ENCODE data around the gene IL24. TPM values are rescaled to one million over a fixed set of nuclear protein-coding genes. Genes with fewer than 3 reads are reported as not detected.

IL24 gene, protein sequence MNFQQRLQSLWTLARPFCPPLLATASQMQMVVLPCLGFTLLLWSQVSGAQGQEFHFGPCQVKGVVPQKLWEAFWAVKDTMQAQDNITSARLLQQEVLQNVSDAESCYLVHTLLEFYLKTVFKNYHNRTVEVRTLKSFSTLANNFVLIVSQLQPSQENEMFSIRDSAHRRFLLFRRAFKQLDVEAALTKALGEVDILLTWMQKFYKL
- polyA plus RNA-seq (2013, experiment 1 of 2) = not detected
- not detected for polyA plus RNA-seq (2013, experiment 2 of 2)

GRCh38 chr1:206897175-206897574 lies at the start of gene IL24:
TSS of gene IL24 (plus strand) at chr1:206897443. CDS start at chr1:206897833, 390 bp downstream.
- no peak within 1 kb of the TSS for H2BK120ac ChIP-seq (ENCODE audit: low read depth, low read length)
- no peak within 1 kb of the TSS for H3K18ac ChIP-seq (ENCODE audit: low read length)
- no peak within 1 kb of the TSS for H2BK12ac ChIP-seq (ENCODE audit: low read length)
- no peak within 1 kb of the TSS for H4K8ac ChIP-seq (ENCODE audit: low read depth, low read length)
- no peak within 1 kb of the TSS for H2AK5ac ChIP-seq (ENCODE audit: low read depth, low read length)
- H2BK5ac ChIP-seq (ENCODE audit: low read length) = no peak within 1 kb of the TSS
- H4K91ac ChIP-seq (ENCODE audit: low read depth, low read length, poor library complexity) = no peak within 1 kb of the TSS
- peaks cover 0 to 10% (median 0%) of the 10 kb centered on the region in 3 experiments for H3K27me3 ChIP-seq (ENCODE audit: control insufficient read depth in 3 of 3, insufficient read depth in 3 of 3, low read depth in 1 of 3, low read length in 3 of 3)
- H3K14ac ChIP-seq (ENCODE audit: low read length) = no peak within 1 kb of the TSS
- no peak within 1 kb of the TSS for H3K4me3 ChIP-seq (ENCODE audit: low read length in 2 of 2)
- no peak within 1 kb of the TSS for H3K23ac ChIP-seq (ENCODE audit: low read depth, low read length, poor library complexity)
- peaks cover 0 to 6% of the 10 kb centered on the region in 2 donors for H3K4me1 ChIP-seq (ENCODE audit: control insufficient read depth in 2 of 2, insufficient read depth in 1 of 2, low read depth in 1 of 2, low read length in 2 of 2)
- H3K4me2 ChIP-seq (ENCODE audit: insufficient read depth, low read length, poor library complexity, severe bottlenecking) = no peak within 1 kb of the TSS
- H3K36me3 ChIP-seq (replicated peaks in 1 of 2; ENCODE audit: control insufficient read depth in 2 of 2, insufficient read depth in 2 of 2, low read length in 2 of 2) = no peaks in the 10 kb centered on the region
- no peaks in the 10 kb centered on the region for H3K79me1 ChIP-seq (ENCODE audit: low read depth, low read length)
- H3K9me3 ChIP-seq (replicated peaks in 1 of 2; ENCODE audit: control insufficient read depth in 2 of 2, insufficient read depth in 1 of 2, low read depth in 1 of 2, low read length in 2 of 2) = no peaks in the 10 kb centered on the region
- no peak within 1 kb of the TSS for H3K9ac ChIP-seq (ENCODE audit: low read depth, low read length, poor library complexity)
- H3K4ac ChIP-seq (ENCODE audit: low read length) = no peak within 1 kb of the TSS
- no peak for DNase-seq (ENCODE audit: low spot score)
- H2BK15ac ChIP-seq (ENCODE audit: low read length) = no peak within 1 kb of the TSS
- H2AFZ ChIP-seq (ENCODE audit: low read length) = no peak within 1 kb of the TSS
- no CpG with 5 or more reads among the region's 4 CpGs for WGBS, 2 donors (ENCODE audit: extremely low coverage in 2 of 2, insufficient read length in 2 of 2, insufficient replicate concordance in 1 of 2)
- H3K27ac ChIP-seq (replicated peaks; ENCODE audit: low read length) = no peak within 1 kb of the TSS

DNA sequence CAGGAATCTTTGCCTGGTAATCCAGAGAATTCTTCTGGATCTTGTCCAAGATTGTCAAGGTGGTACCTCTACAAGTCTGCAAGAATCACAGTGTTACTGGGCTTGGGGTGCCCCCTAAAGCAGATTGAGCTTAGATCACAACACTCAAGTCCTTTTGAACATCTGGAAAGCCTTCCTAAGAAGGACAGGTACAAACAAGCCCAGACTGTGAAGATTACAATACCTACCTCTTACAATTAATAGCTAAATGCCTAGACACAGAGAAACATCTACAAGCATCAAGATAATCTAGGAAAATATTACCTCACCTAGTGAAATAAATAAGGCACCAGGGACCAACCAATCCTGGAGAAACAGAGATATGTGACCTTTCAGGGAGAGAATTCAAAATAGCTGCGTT lies 49.3 kb upstream of the IL24 start:
- Histone ChIP-seq H3K18ac (ENCODE audit: low read length) (no peak overlapping the region), H2AK5ac (ENCODE audit: low read depth, low read length) (no peak overlapping the region), H3K4me3 (ENCODE audit: low read length in 2 of 2) (no peak overlapping the region), H3K79me1 (ENCODE audit: low read depth, low read length) (no peaks in the 10 kb centered on the region), H3K27me3 (ENCODE audit: control insufficient read depth in 3 of 3, insufficient read depth in 3 of 3, low read depth in 1 of 3, low read length in 3 of 3) (peaks cover 0 to 3% (median 0%) of the 10 kb centered on the region in 3 experiments), H3K4me1 (ENCODE audit: control insufficient read depth in 2 of 2, insufficient read depth in 1 of 2, low read depth in 1 of 2, low read length in 2 of 2) (peaks cover 0 to 5% of the 10 kb centered on the region in 2 donors), H2BK12ac (ENCODE audit: low read length) (no peak overlapping the region), H3K27ac (replicated peaks; ENCODE audit: low read length) (no peak overlapping the region), H2BK120ac (ENCODE audit: low read depth, low read length) (no peak overlapping the region), H3K4me2 (ENCODE audit: insufficient read depth, low read length, poor library complexity, severe bottlenecking) (no peak overlapping the region), H2BK15ac (ENCODE audit: low read length) (no peak overlapping the region), H4K91ac (ENCODE audit: low read depth, low read length, poor library complexity) (no peak overlapping the region), H2AFZ (ENCODE audit: low read length) (no peak overlapping the region), H2BK5ac (ENCODE audit: low read length) (no peak overlapping the region), H3K4ac (ENCODE audit: low read length) (no peak overlapping the region), H3K23ac (ENCODE audit: low read depth, low read length, poor library complexity) (no peak overlapping the region), H3K9me3 (replicated peaks in 1 of 2; ENCODE audit: control insufficient read depth in 2 of 2, insufficient read depth in 1 of 2, low read depth in 1 of 2, low read length in 2 of 2) (no peaks in the 10 kb centered on the region), H4K8ac (ENCODE audit: low read depth, low read length) (no peak overlapping the region), H3K36me3 (replicated peaks in 1 of 2; ENCODE audit: control insufficient read depth in 2 of 2, insufficient read depth in 2 of 2, low read length in 2 of 2) (no peaks in the 10 kb centered on the region), H3K9ac (ENCODE audit: low read depth, low read length, poor library complexity) (no peak overlapping the region), H3K14ac (ENCODE audit: low read length) (no peak overlapping the region)
- no CpG with 5 or more reads among the region's 1 CpG for WGBS, 2 donors (ENCODE audit: extremely low coverage in 2 of 2, insufficient read length in 2 of 2, insufficient replicate concordance in 1 of 2)
- DNase-seq (ENCODE audit: low spot score) = no peak

- Histone ChIP-seq H3K4me3 (ENCODE audit: low read length in 2 of 2) (no peak overlapping the region), H3K23ac (ENCODE audit: low read depth, low read length, poor library complexity) (no peak overlapping the region), H2AK5ac (ENCODE audit: low read depth, low read length) (no peak overlapping the region), H3K27me3 (ENCODE audit: control insufficient read depth in 3 of 3, insufficient read depth in 3 of 3, low read depth in 1 of 3, low read length in 3 of 3) (peaks cover 0 to 3% (median 0%) of the 10 kb centered on the region in 3 experiments), H3K4me1 (ENCODE audit: control insufficient read depth in 2 of 2, insufficient read depth in 1 of 2, low read depth in 1 of 2, low read length in 2 of 2) (peaks cover 0 to 2% of the 10 kb centered on the region in 2 donors), H2BK15ac (ENCODE audit: low read length) (no peak overlapping the region), H3K4ac (ENCODE audit: low read length) (no peak overlapping the region), H2BK12ac (ENCODE audit: low read length) (no peak overlapping the region), H3K79me1 (ENCODE audit: low read depth, low read length) (no peaks in the 10 kb centered on the region), H3K14ac (ENCODE audit: low read length) (no peak overlapping the region), H2BK5ac (ENCODE audit: low read length) (no peak overlapping the region), H2AFZ (ENCODE audit: low read length) (no peak overlapping the region), H3K9ac (ENCODE audit: low read depth, low read length, poor library complexity) (no peak overlapping the region), H4K8ac (ENCODE audit: low read depth, low read length) (no peak overlapping the region), H3K9me3 (replicated peaks in 1 of 2; ENCODE audit: control insufficient read depth in 2 of 2, insufficient read depth in 1 of 2, low read depth in 1 of 2, low read length in 2 of 2) (no peaks in the 10 kb centered on the region), H3K18ac (ENCODE audit: low read length) (no peak overlapping the region), H3K36me3 (replicated peaks in 1 of 2; ENCODE audit: control insufficient read depth in 2 of 2, insufficient read depth in 2 of 2, low read length in 2 of 2) (no peaks in the 10 kb centered on the region), H4K91ac (ENCODE audit: low read depth, low read length, poor library complexity) (no peak overlapping the region), H2BK120ac (ENCODE audit: low read depth, low read length) (no peak overlapping the region), H3K27ac (replicated peaks; ENCODE audit: low read length) (no peak overlapping the region), H3K4me2 (ENCODE audit: insufficient read depth, low read length, poor library complexity, severe bottlenecking) (no peak overlapping the region)
- WGBS, 2 donors (ENCODE audit: extremely low coverage in 2 of 2, insufficient read length in 2 of 2, insufficient replicate concordance in 1 of 2) = no CpG with 5 or more reads among the region's 2 CpGs
- DNase-seq (ENCODE audit: low spot score) = no peak
These were observed 46.8 kb upstream of the IL24 start for GRCh38 chr1:206850401-206850800.

GRCh38 chr1:206851341-206852010 lies 45.8 kb upstream of the IL24 start:
- H2BK15ac ChIP-seq (ENCODE audit: low read length) = no peak overlapping the region
- no peaks in the 10 kb centered on the region for H3K27me3 ChIP-seq (ENCODE audit: control insufficient read depth in 3 of 3, insufficient read depth in 3 of 3, low read depth in 1 of 3, low read length in 3 of 3)
- no peak overlapping the region for H3K27ac ChIP-seq (replicated peaks; ENCODE audit: low read length)
- H2BK120ac ChIP-seq (ENCODE audit: low read depth, low read length) = no peak overlapping the region
- H3K79me1 ChIP-seq (ENCODE audit: low read depth, low read length) = no peaks in the 10 kb centered on the region
- H4K8ac ChIP-seq (ENCODE audit: low read depth, low read length) = no peak overlapping the region
- H3K4me1 ChIP-seq (ENCODE audit: control insufficient read depth in 2 of 2, insufficient read depth in 1 of 2, low read depth in 1 of 2, low read length in 2 of 2) = peaks cover 0 to 1% of the 10 kb centered on the region in 2 donors
- no peak overlapping the region for H2BK12ac ChIP-seq (ENCODE audit: low read length)
- no peak overlapping the region for H3K23ac ChIP-seq (ENCODE audit: low read depth, low read length, poor library complexity)
- H3K36me3 ChIP-seq (replicated peaks in 1 of 2; ENCODE audit: control insufficient read depth in 2 of 2, insufficient read depth in 2 of 2, low read length in 2 of 2) = no peaks in the 10 kb centered on the region
- H2AK5ac ChIP-seq (ENCODE audit: low read depth, low read length) = no peak overlapping the region
- WGBS, 2 donors (ENCODE audit: extremely low coverage in 2 of 2, insufficient read length in 2 of 2, insufficient replicate concordance in 1 of 2) = no CpG with 5 or more reads among the region's 5 CpGs
- H3K14ac ChIP-seq (ENCODE audit: low read length) = no peak overlapping the region
- H3K18ac ChIP-seq (ENCODE audit: low read length) = no peak overlapping the region
- no peak for DNase-seq (ENCODE audit: low spot score)
- H4K91ac ChIP-seq (ENCODE audit: low read depth, low read length, poor library complexity) = no peak overlapping the region
- H3K9me3 ChIP-seq (replicated peaks in 1 of 2; ENCODE audit: control insufficient read depth in 2 of 2, insufficient read depth in 1 of 2, low read depth in 1 of 2, low read length in 2 of 2) = no peaks in the 10 kb centered on the region
- no peak overlapping the region for H3K4me2 ChIP-seq (ENCODE audit: insufficient read depth, low read length, poor library complexity, severe bottlenecking)
- H2AFZ ChIP-seq (ENCODE audit: low read length) = no peak overlapping the region
- no peak overlapping the region for H2BK5ac ChIP-seq (ENCODE audit: low read length)
- H3K9ac ChIP-seq (ENCODE audit: low read depth, low read length, poor library complexity) = no peak overlapping the region
- no peak overlapping the region for H3K4me3 ChIP-seq (ENCODE audit: low read length in 2 of 2)
- H3K4ac ChIP-seq (ENCODE audit: low read length) = no peak overlapping the region

Measured in neuronal stem cell (in vitro differentiated cells).